Measurements from ENCODE around the gene HS1BP3.

The HS1BP3 gene

GRCh38 chr2:20629581-20630171 lies 21.2 kb downstream of the HS1BP3 start:
- no peak for DNase-seq (ENCODE audit: low read depth)

GRCh38 chr2:20629181-20629580 lies 21.7 kb downstream of the HS1BP3 start:
- DNase-seq (ENCODE audit: low read depth), result no peak

GRCh38 chr2:20627712-20628380 lies 23.1 kb downstream of the HS1BP3 start:
- no peak for DNase-seq (ENCODE audit: low read depth)

GRCh38 chr2:20626698-20627513 lies 24.0 kb downstream of the HS1BP3 start:
- DNase-seq (ENCODE audit: low read depth), result no peak

GRCh38 chr2:20626392-20626697 lies 24.6 kb downstream of the HS1BP3 start:
- no peak for DNase-seq (ENCODE audit: low read depth)

GRCh38 chr2:20625491-20626391 lies 25.2 kb downstream of the HS1BP3 start:
- DNase-seq (ENCODE audit: low read depth), result no peak

GRCh38 chr2:20624884-20625485 lies 25.9 kb downstream of the HS1BP3 start:
- no peak for DNase-seq (ENCODE audit: low read depth)

- DNase-seq (ENCODE audit: low read depth), result no peak
Observed at GRCh38 chr2:20624156-20624883, 26.6 kb downstream of the HS1BP3 start.

GRCh38 chr2:20623741-20624155 lies 27.1 kb downstream of the HS1BP3 start:
- DNase-seq (ENCODE audit: low read depth), result no peak

- no peak for DNase-seq (ENCODE audit: low read depth)
Observed at GRCh38 chr2:20623241-20623640, 27.7 kb downstream of the HS1BP3 start.

GRCh38 chr2:20622731-20623130 lies 28.2 kb downstream of the HS1BP3 start:
- no peak for DNase-seq (ENCODE audit: low read depth)

- DNase-seq (ENCODE audit: low read depth), result no peak
Observed at GRCh38 chr2:20622296-20622686, 28.6 kb downstream of the HS1BP3 start.

GRCh38 chr2:20621366-20622295 lies 29.3 kb downstream of the HS1BP3 start:
- DNase-seq (ENCODE audit: low read depth), result no peak

- no peak for DNase-seq (ENCODE audit: low read depth)
Observed at GRCh38 chr2:20620696-20621365, 30.1 kb downstream of the HS1BP3 start.

GRCh38 chr2:20620271-20620681 lies 30.6 kb downstream of the HS1BP3 start:
- DNase-seq (ENCODE audit: low read depth), result no peak

GRCh38 chr2:20619624-20620024 lies 31.3 kb downstream of the HS1BP3 start:
- DNase-seq (ENCODE audit: low read depth), result no peak

GRCh38 chr2:20618886-20619521 lies 31.9 kb downstream of the HS1BP3 start:
- no peak for DNase-seq (ENCODE audit: low read depth)

GRCh38 chr2:20618468-20618885 lies 32.4 kb downstream of the HS1BP3 start:
- no peak for DNase-seq (ENCODE audit: low read depth)

GRCh38 chr2:20617892-20618467 lies 32.9 kb downstream of the HS1BP3 start:
- no peak for DNase-seq (ENCODE audit: low read depth)
